Esophagus muscularis mucosa (tissue), 4 donors: ENCODE data around the gene SCN9A.

ENCODE experiments used
- CTCF ChIP-seq, 3 experiments: fragments of 200-600 bp in 2 of 3; fragments of 450-650 bp in 1 of 3; sonication (generic) in 2 of 3; IDR thresholded peaks; one replicate each; pipeline ENCODE4 v1.5.1; 2017 to 2019; ENCODE audit warnings: antibody characterized with exemption in 3 of 3, mild to moderate bottlenecking in 2 of 3, moderate library complexity in 1 of 3
- EP300 ChIP-seq: sonication (generic); formaldehyde crosslinking; IDR thresholded peaks from one replicate; pipeline ENCODE4 v1.6.1; 2017; ENCODE audit warnings: antibody characterized with exemption
- POLR2AphosphoS5 ChIP-seq, 2 donors: sonication (generic); formaldehyde crosslinking; IDR thresholded peaks; one replicate each; pipeline ENCODE4 v1.6.1; 2017; ENCODE audit warnings: antibody characterized with exemption in 2 of 2

GRCh38 chr2:166331468-166331867 is 44.3 kb downstream of the SCN9A start:
- no peak for TF ChIP-seq CTCF (IDR thresholded peaks at IDR 0.05)
- TF ChIP-seq POLR2AphosphoS5 (IDR thresholded peaks at IDR 0.05) = no peak
- no peak for TF ChIP-seq EP300
